ENCODE results near the gene IYD.

IYD gene

DNA sequence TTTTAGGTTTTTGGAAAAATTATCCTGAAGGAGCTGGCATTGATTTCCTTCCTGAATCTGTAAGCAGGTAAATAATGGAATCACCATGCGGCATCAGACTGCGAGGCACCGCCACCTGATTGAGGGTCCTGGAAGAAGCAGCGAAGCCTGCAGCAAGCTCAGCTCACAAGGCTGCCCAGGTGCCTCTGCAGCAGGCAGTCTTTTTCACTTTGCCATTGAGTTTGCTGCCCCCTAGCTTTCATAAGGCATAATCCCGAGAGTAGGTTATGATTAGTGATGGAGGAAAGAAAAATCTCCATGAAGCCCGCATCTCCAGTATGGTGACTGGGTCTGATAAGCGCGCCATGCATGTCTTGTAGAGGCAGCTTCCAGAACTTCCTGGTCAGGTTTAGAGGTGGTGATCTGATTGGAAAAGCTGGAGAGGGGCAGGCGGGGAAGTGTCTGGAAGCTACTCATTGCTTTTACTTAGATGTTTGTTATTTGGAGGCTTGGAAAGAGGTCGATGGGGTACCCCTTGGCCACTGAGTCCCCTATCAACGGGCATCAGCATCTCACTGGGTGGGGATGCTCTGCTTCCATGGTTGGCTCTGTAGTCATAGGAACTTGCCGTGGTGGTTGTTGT lies 26.7 kb downstream of the IYD start:
- FAIRE-seq, result peak; percentile 68

DNA sequence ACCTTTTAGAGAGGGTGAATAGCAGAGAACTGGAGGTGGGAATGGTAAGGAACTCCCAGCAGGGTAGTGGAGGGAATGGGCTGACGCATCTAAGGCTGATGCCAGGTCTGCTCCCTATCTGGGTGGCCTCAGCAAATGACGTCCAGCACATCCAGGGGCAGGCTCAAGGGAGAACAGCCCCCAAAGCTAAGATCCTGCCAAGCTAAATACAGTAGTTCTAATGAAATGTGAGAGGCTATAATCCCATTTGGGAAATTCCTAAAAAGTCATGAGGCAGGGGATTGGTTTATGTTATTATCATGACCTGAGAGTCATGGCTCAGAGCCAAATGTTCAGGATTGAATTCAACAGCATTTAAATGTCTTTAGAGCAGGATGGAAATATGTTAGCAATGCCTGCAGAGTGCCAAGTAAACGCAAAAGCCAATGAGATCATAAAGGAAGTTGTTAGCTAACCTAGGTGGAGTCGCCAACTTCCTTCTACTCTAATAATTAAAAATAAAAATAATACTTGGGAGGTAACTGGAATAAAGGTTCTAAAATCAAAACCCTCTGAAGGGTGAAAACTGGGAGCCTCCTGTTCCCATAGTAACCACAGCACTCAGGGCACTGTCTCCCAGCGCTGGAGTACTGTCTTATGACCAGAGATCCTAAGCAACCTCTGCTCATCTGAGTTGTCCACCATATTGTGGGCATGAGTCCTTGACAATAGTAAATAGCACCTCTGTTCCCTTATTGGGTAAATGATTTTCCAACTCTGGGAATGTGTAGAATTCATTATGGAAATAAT lies 34.8 kb downstream of the IYD start:
- no peak for FAIRE-seq

DNA sequence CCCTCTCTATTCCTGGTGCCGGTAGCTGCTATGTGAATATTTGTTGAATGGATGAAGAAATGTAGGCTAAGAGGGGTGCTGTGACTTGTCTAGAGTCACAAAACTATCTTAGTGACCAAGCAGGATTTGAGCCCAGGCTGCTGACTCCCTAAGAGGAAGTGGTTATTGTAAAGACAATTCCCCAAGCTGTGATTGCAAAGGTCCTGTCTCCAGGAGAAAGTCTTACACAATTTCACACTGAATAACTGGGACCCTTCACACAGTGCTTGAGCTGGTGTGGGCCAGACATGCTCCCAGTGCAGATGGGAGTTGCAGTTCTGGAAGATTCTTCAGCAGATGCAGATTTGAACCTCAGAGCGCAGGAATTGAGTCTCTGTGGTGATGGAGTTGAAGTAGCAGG lies 38.1 kb downstream of the IYD start:
- no peak for FAIRE-seq

DNA sequence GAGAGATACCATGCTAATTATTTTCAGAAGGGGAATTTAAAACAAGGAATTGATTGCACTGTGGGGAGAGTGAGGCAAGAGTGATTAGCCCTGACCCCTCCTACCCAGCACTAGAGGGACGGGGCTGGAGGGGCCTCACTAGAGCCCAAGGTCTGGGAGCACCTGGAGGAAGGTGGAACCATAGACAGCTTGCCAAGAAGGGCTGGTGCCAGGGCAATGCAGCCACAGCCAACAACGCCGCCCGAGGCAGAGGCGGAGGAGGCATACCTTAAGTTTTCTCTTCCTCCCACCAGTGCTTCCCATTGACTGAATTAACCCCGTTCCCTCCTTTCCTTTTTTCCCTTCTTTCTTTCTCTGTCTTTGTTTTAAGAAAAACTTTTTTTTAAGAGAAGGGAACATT lies 40.0 kb downstream of the IYD start:
- FAIRE-seq, result no peak

DNA sequence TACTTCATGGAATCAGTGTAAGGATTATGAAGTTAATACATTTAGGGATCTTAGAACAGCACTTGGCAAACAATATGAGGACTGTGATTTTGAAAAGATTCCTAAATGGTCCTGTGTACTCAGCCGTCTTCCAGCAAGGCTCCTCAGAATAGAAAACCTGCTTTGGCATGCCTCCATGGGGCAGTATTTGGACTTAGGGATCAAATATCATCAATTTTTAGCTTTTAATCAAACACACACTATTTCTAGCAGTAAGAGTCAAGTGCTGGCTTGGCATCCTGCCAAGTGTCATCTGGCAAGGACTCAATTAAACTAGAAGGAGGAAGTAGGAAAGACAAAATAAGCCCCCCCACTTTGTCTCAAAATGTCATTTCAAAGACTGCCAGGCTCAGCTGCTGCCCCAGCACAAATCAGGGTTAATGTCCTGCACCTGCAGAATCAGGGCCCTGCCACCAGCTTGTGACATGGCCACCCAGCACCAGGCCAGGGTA lies 40.8 kb downstream of the IYD start:
- no peak for FAIRE-seq

DNA sequence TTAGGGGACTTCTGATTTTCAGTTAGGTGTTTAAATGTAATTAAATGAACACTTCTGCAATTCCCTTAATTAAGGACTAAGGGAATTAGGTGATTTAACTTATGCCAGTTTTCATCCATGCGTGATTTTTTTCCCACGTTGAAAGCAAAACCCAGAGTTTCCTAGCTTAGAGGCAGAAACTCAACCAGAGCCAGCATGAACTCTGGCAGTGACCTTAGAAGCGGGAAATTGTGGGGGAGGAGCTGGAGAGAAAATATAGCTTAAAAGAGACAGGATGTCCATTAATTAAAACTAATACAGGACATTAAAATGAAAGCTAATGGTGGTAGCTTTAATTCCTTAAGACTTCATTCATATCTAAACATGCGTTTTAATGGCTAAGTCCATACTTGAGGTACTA lies 41.6 kb downstream of the IYD start:
- no peak for FAIRE-seq

DNA sequence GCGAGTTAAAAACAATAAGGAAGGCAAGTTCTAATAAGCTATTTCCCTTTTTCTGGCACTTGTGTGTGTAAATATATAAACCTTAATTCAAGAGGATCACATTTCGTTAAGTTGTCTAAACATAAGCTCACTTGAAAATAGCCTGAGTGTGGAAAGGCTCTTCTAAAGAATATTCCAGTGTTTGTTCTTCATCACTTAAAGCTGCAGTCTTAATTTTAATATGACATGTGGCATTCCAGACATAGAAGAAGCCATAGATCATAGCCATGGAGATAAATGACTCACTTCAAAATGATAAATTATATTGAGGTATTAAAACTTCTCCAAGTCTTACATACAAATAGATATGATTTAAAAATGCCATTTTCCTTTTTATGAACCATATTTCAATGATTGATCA lies 42.1 kb downstream of the IYD start:
- no peak for FAIRE-seq

DNA sequence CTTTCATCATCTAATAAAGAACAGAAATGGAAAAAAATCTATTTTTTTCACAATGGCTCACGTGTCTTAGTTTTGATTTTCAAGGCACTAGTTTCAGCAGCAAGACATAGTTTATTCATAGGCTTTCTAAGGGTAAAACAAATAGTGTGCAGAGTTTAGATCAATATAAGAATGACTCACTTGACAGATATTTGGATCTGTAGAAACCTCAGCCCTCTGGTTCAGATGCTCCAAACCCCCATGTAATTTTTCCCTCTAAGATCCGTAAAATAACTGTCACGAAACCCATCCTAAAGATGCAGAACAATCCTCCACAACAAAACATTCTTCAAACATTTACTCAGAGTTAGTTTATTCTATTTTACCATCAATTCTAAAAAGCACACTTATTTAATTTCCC lies 43.4 kb downstream of the IYD start:
- peak; percentile 42 for FAIRE-seq

DNA sequence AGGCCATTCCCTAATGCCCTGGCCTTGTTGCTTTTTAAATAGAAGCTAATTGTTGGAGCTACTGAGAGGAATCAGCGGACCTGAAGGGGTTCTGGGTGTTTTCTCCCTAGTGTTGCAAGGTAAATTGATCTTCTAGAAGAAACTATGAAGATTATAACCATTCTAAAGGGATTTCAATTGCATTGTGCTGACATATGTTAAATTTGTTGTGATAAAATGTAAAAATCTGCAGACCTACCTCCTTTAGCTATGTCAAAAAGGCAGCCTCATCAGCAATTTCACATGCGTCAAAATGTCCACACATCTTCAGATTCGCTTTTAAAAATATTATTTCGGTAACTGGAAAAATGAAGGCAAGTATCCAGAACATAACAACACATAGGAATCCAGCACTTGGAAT lies 44.4 kb downstream of the IYD start:
- no peak for FAIRE-seq

DNA sequence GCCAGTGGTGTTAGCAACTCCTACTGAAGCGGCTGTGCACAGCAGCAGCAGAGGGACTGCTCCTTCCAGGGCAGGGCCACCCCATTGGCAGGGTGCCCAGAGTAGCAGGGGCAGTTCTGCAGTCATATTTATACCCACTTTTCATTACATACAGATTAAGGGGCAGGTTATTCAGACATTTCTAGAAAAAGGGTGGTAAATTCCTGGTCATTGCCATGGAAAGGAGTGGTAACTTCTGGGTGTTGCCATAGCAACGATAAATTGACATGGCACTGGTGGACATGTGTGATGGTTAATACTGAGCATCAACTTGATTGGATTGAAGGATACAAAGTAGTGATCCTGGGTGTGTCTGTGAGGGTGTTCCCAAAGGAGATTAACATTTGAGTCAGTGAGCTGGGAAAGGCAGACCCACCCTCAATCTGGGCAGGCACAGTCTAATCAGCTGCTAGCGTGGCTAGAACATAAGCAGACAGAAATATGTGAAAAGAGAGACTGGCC lies 45.0 kb downstream of the IYD start:
- no peak for FAIRE-seq

DNA sequence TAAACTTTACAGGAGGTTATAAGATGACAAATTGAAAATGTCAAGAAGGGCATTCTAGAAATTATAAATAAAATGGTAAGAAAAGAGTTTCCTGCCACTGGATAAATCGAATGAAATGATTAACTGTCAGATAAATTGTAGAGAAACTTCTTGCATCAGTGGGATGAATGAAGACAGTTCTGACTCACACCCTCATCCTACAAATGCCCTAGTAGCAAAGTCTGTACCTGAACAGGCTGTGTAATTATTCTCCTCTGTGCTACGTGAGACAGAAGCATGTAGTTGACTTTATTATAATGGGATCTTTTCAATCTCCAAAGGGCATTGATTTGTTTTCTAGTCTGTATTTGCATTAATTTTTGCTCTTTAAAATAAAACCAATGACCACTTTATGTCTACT lies 47.3 kb downstream of the IYD start:
- no peak for FAIRE-seq

DNA sequence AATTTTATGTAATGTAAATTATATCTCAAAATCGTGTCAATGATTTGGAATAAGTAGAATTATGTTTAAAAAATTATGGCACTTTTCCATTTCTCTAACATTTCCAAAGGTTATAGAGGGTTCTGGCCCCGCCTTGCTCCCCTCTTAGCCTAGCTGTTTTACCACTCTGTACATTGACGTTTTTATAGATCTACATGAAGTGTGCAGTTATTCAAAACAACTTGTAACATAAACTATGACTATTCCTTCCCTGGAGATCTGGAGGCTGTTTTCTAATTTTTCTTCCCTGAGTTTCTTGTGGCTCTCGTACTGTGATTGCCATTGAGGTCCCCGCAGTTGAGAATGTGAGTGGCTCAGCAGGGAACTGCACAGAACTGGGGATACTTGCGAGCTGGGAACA lies 48.4 kb downstream of the IYD start:
- peak; percentile 11 for FAIRE-seq

DNA sequence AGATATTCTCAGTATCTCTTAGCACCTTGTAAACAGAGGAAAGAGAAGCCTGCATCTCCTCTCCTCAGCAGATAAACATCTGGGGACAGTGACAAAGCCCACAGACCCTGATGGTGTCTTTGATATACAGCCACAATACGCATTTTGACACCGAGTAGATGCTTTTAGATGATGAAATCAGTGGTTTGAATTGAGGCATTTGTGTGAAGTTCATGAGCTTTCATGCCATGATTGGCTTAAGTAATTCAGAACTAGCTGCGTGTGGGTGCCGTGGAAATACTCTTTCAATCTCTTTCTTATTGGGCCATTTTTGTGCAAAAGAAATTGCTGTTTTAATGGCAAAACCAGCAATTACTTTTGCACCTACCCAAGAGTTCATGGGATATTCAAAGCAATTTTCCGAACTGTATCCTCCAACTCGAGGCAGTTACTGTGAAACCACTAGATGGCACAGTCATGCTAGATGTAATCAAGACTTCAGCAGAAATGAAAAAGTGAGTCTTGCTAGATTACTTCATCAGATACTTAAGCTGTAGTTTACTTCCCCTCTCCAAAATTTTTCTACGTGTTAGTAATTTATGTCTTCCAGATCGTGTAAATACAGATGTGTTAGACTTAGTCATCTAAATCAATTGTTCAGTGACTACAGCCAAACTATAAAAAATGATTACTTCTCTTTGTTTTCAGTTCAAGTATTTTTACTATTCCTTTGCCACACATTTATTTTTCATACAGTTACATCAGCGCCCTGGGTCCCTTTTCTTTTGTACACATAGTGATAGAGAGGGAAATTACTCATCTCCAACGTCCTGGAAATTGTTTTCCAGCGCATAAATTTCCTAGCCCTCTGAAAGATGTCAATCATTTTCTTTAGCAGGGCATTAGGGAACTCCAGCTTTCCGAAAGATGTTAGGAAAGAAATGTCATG lies 49.4 kb downstream of the IYD start:
- FAIRE-seq, result peak; percentile 98

DNA sequence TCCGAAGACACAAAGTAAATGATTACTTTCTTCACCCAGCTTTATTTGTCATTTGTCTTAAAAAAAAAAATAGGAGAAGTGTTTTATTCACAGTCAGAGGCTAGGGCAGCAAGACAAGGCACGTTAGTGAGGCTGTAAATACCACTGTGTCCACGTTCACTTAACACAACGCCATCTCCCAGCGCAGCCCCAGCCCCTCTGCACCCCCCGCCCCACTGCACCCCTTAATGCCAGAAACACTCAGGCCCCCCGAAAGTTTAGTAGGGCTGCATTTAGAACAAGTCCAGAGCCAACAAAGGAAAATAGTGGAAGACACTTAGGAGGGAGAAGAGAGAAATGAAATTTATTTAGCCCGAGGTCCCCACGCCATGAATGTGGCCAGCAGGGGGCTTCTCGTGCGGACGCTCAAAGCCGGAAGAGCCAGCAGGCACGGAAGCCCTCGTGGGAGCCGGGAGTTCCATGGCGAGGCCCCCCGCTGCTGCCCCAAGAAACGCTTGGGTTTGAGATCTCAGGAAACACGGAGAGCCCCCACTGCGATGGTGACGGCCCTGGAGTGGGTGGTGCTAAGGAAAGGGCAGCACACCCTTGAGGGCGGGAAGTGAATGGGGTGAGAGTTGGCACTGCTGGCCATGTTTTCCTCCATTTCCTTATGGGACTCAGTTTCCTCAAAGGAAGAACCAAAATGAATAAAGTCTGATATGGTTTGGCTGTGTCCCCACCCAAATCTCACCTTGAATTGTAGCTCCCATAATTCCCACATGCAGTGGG lies 50.2 kb downstream of the IYD start:
- no peak for FAIRE-seq

DNA sequence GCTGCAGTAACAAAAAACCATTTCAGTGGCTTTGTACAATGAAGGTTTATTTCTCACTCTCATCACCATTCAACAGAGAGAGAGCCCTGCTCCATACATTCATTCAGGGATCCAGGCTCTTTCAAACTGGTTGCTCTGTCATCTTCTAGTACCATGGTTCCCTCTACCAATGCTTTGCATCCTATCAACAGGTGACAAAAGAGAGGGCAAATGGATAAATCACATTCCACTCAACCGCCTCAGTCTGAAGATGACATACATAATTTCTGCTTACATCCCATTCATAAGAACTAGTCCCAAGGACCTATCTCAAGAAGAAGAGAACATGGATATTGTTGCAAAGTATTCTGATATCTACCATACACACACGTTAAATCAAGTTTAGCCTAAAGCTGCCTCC lies 51.6 kb downstream of the IYD start:
- FAIRE-seq, result no peak

DNA sequence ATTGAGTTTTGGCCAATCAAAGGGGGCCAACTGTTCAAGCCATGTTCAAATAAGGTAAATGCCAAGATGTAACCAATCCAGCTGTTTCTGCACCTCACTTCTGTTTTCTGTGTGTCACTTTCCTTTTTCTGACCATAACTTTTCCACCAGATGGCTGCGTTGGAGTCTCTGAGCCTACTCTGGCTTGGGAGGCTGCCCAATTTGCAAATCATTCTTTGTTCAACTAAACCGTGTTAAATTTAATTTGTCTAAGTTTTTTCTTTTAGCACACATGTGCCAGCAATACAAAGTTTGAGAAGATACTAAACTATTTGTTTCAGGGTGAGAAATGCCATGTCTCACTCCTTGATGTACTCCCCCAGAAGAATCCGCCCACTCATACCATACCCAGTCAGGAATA lies 52.1 kb downstream of the IYD start:
- no peak for FAIRE-seq

DNA sequence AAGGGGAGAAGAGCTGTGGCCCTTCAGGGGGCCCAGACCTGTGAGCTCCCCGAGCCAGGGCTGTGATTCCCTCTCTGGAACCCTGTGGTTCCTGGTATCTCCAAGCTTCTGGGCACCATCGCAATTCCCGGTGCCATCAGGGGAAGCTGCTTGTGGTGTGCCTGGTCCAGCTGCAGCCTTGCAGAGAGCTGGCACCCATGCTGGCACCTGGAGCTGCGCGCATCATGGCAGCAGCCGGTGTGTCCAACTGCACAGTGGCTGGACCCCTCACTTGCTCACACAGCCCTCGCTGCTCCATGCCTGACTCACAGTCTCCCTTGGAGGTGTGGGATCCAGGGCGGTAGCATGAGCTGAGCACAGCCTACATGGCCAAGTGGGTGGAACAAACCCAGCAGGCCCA lies 56.7 kb downstream of the IYD start:
- no peak for FAIRE-seq

DNA sequence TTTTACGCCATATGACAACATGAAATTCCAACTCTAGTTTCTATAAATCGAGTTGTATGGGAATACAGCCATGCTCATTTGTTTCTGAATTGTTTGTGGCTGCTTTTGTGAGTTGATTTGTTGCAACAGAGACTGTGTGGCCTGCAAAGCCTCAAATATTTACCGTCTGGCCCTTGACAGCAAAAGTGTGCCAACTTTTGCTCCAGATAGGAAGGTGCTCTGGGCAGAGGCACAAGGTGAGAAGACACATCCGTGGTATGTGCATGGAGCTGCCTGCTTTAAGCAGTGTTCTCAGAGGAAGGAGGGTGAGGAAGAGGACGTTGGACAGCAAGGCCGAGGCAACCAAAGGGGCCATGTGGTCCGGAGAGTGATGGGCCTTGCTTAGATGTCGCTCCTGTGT lies 57.4 kb downstream of the IYD start:
- FAIRE-seq, result no peak

DNA sequence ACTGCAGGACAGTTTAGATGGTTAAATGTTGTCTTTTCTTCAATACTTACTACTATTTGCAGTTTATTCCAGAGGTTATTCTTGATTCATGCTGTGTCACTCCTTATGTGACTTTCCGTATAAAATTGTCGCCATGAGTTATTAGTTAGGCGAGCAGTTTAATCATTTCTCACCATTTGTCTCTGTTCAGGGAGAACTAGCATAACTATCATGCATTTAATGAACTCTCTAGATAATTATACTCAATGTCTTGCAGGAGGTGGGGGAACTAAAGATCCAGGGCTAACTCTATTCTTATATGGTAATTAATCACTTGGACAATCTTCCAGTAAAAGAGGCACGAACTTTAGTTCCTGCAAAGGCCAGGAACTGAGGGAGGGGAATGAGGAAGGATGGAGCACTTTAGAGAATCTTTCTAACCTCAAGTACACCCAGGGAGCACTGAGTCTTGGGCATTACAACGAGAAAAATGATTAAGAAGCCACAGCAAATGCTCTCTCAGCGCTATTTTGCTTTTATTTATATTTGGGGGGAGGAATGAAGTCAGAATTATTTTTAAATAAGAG lies 58.3 kb downstream of the IYD start:
- FAIRE-seq, result no peak

DNA sequence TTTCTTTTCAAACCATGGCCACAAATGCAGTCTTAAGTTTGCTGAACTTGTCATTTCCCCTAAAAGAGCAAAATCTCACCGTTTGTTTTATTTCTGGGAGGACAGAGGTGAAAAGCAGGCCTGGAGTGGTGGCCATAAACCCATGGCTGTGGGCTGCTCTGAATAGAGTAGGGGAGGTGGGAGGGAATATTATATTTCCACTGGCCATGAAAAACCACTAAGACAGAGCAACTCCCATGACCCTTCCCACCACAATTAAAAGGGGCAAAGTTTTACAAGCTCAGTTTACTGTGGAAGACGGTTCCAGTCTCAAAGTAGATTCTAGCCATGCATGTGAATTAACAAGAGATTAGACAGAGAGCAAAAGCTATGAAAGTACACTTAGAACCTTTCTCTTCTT lies 59.0 kb downstream of the IYD start:
- no peak for FAIRE-seq

DNA sequence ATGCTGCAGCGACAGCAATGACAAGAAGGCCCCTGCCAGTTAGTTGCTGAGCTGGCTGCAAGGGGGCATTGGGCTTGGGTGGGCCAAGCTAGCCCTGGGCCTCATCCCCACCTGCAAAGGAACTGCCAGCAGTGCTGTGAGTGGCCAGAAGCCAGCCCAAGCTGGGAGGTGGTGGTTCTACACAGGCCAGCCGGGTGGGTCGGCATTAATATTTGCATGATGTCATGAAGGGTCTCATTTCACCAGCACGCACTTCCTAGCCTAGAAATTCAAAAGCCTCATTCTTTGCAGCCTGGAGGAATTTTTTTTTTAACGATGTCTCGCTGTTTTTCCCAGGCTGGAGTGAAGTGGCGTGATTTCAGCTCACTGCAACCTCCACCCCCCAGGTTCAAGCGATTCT lies 62.0 kb downstream of the IYD start:
- no peak for FAIRE-seq

DNA sequence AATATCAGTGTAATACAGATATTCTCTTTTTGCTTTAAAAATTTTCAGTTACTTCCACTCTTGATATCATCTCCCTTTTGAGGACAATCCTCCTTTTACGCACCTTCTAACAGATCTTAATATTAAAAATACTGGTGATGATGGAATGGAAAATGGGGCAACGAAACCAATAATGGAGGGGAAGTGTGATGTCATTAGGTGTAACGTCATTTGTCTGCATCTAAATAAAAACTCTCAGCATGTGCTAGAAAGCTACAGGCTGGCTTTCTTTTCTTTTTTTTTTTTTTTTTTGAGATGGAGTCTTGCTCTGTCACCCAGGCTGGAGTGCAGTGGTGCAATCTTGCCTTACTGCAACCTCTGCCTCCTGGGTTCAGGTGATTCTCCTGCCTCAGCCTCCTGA lies 66.5 kb downstream of the IYD start:
- FAIRE-seq, result no peak

Data from TTC549 (cell line).